ENCODE data around the gene ZBTB45.
"Not testable (repeated sequence)": the region's sequence is repeated elsewhere in the genome, so short reads cannot be mapped to it uniquely, and the experiment has no call there.

The ZBTB45 gene

GRCh38 chr19:58547323-58548312 lies 28.0 kb upstream of the ZBTB45 start:
- 96 to 97% methylated on average over 18 of the region's 18 CpGs for WGBS, 2 experiments
- Histone ChIP-seq H3K27ac (ENCODE audit: insufficient read depth, low read depth, low read length, poor library complexity, severe bottlenecking) (no peak overlapping the region), H3K36me3 (ENCODE audit: control insufficient read depth, insufficient read depth, low read length) (peaks cover 48% of the 10 kb centered on the region), H3K4me1 (ENCODE audit: control insufficient read depth, insufficient read depth, low read length) (peaks cover 13% of the 10 kb centered on the region), H3K4me3 (ENCODE audit: insufficient read depth, low read depth, low read length) (no peak overlapping the region), H3K27me3 (ENCODE audit: control insufficient read depth, insufficient read depth, low read length, poor library complexity, severe bottlenecking) (peaks cover 2% of the 10 kb centered on the region), H3K9me3 (ENCODE audit: control insufficient read depth, low read length) (no peaks in the 10 kb centered on the region)

DNA sequence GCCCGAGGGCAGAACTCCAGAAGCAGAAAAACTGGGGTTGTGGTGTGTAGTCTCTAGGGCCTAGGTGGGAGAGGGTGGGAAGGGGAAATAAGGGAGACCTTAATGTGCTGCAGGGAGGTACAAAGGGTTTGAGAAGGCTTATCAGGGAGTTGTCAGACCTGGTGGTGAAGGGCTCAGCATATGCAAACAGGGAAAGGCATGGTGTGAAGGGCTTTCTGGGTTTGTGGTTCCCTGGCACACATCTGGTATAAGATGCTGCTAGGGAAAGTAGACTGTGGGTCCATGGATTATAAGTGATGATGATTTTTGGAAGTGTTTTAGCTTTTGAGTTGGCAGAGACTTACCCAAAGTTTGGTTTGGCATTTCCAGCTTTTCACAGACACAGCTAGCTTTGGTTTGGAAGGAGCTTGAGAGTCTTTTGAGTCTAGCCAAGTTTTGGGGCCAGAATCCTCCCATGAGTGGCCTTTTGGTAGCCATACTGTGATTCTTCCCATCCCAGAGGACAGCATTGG lies 26.5 kb upstream of the ZBTB45 start:
- no peak overlapping the region for H3K27ac ChIP-seq (ENCODE audit: insufficient read depth, low read depth, low read length, poor library complexity, severe bottlenecking)
- H3K9me3 ChIP-seq (ENCODE audit: control insufficient read depth, low read length): no peaks in the 10 kb centered on the region
- peaks cover 17% of the 10 kb centered on the region for H3K27me3 ChIP-seq (ENCODE audit: control insufficient read depth, insufficient read depth, low read length, poor library complexity, severe bottlenecking)
- H3K4me1 ChIP-seq (ENCODE audit: control insufficient read depth, insufficient read depth, low read length): peaks cover 13% of the 10 kb centered on the region
- peaks cover 38% of the 10 kb centered on the region for H3K36me3 ChIP-seq (ENCODE audit: control insufficient read depth, insufficient read depth, low read length)
- 40 to 60% methylated on average over 1 of the region's 1 CpG for WGBS, 2 experiments
- peak overlapping the region; percentile 100 for H3K4me3 ChIP-seq (ENCODE audit: insufficient read depth, low read depth, low read length)

DNA sequence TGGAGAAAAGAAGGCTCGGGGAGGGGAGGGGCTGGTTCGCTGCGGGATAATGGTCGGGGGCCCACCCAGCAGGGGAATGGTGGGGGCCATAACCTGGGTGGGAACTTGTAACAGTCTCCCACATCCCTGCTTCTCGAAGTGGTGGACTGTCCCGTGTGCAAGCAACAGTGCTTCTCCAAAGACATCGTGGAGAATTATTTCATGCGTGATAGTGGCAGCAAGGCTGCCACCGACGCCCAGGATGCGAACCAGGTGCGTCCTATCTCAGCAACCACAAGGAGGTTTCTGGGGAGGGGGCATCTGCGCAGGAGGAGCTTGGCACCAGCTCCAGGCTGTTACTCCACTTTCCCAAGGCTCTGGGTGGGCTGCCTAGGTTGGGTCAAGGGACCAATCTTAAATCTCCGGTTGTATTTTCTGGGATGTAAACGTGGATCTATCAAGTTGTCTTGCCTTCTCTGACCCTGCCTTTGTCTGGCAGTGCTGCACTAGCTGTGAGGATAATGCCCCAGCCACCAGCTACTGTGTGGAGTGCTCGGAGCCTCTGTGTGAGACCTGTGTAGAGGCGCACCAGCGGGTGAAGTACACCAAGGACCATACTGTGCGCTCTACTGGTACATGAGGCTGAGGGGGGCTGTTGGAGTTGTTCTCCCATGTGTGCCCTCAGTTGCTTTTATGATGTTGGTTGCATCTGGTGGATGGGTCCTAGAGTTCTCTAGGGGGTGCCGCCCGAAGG lies 25.8 kb upstream of the ZBTB45 start:
- 14 to 16% methylated on average over 21 of the region's 21 CpGs for WGBS, 2 experiments
- Histone ChIP-seq H3K4me1 (ENCODE audit: control insufficient read depth, insufficient read depth, low read length) (peaks cover 13% of the 10 kb centered on the region), H3K9me3 (ENCODE audit: control insufficient read depth, low read length) (no peaks in the 10 kb centered on the region), H3K27me3 (ENCODE audit: control insufficient read depth, insufficient read depth, low read length, poor library complexity, severe bottlenecking) (peaks cover 23% of the 10 kb centered on the region), H3K27ac (ENCODE audit: insufficient read depth, low read depth, low read length, poor library complexity, severe bottlenecking) (no peak overlapping the region), H3K36me3 (ENCODE audit: control insufficient read depth, insufficient read depth, low read length) (peaks cover 34% of the 10 kb centered on the region), H3K4me3 (ENCODE audit: insufficient read depth, low read depth, low read length) (peak overlapping the region; percentile 100)

- Histone ChIP-seq H3K4me1 (ENCODE audit: control insufficient read depth, insufficient read depth, low read length) (peaks cover 13% of the 10 kb centered on the region), H3K36me3 (ENCODE audit: control insufficient read depth, insufficient read depth, low read length) (peaks cover 27% of the 10 kb centered on the region), H3K27me3 (ENCODE audit: control insufficient read depth, insufficient read depth, low read length, poor library complexity, severe bottlenecking) (peaks cover 28% of the 10 kb centered on the region), H3K27ac (ENCODE audit: insufficient read depth, low read depth, low read length, poor library complexity, severe bottlenecking) (peak overlapping the region; percentile 97), H3K9me3 (ENCODE audit: control insufficient read depth, low read length) (no peaks in the 10 kb centered on the region), H3K4me3 (ENCODE audit: insufficient read depth, low read depth, low read length) (peak overlapping the region; percentile 100)
- 0 to 1% methylated on average over 92 of the region's 92 CpGs for WGBS, 2 experiments
These were observed 25.1 kb upstream of the ZBTB45 start for GRCh38 chr19:58544591-58545285.

DNA sequence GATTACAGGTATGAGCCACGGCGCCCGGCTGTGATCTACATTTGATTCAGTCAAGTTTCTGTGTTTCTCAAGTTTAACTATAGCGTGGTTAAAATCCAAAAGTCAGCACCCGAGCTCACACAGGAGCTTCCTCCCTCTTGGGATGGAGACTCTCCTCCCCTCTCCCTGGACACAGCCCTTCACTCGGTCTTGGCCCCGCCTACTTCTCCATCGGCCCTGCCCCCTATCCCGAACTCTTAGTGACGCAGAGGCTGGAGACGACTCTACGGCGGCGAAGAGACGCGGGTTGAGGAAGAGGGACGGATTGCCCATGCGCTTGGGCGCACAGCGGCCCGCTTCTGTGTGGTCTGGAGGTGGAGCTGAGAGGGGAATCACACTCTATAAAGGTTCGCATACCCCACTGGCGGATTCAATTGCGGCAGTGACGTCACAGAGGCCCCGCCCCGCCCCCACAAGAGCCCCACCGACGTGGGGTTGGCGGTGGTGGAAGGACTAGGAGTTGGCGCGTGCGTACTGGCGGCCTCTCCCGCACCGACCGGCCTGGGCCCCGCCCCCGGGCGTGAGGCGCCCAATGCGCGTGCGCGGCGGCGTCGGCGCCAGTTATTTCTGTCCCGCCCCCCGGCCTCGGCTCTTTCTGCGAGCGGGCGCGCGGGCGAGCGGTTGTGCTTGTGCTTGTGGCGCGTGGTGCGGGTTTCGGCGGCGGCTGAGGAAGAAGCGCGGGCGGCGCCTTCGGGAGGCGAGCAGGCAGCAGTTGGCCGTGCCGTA lies 24.4 kb upstream of the ZBTB45 start, which contains the start of gene TRIM28:
TSS of gene TRIM28 (plus strand) at position 239 of the 765 bp plus-strand sequence. CDS start 694 bp downstream, outside the sequence.
- peak within 1 kb of the TSS; percentile 100 for H3K4me3 ChIP-seq (ENCODE audit: insufficient read depth, low read depth, low read length)
- H3K4me1 ChIP-seq (ENCODE audit: control insufficient read depth, insufficient read depth, low read length): peaks cover 13% of the 10 kb centered on the region
- peak within 1 kb of the TSS; percentile 97 for H3K27ac ChIP-seq (ENCODE audit: insufficient read depth, low read depth, low read length, poor library complexity, severe bottlenecking)
- no peaks in the 10 kb centered on the region for H3K9me3 ChIP-seq (ENCODE audit: control insufficient read depth, low read length)
- peaks cover 35% of the 10 kb centered on the region for H3K27me3 ChIP-seq (ENCODE audit: control insufficient read depth, insufficient read depth, low read length, poor library complexity, severe bottlenecking)
- 0% methylated on average over 73 of the region's 73 CpGs for WGBS, 2 experiments
- peaks cover 20% of the 10 kb centered on the region for H3K36me3 ChIP-seq (ENCODE audit: control insufficient read depth, insufficient read depth, low read length)

- Histone ChIP-seq H3K4me1 (ENCODE audit: control insufficient read depth, insufficient read depth, low read length) (peaks cover 13% of the 10 kb centered on the region), H3K27me3 (ENCODE audit: control insufficient read depth, insufficient read depth, low read length, poor library complexity, severe bottlenecking) (peaks cover 39% of the 10 kb centered on the region)
- not testable (repeated sequence) for H3K9me3 ChIP-seq (ENCODE audit: control insufficient read depth, low read length); H3K36me3 ChIP-seq (ENCODE audit: control insufficient read depth, insufficient read depth, low read length); H3K27ac ChIP-seq (ENCODE audit: insufficient read depth, low read depth, low read length, poor library complexity, severe bottlenecking); H3K4me3 ChIP-seq (ENCODE audit: insufficient read depth, low read depth, low read length)
- 84% methylated on average over 17 to 18 of the region's 18 CpGs for WGBS, 2 experiments
These were observed 23.2 kb upstream of the ZBTB45 start for GRCh38 chr19:58542641-58543372.

DNA sequence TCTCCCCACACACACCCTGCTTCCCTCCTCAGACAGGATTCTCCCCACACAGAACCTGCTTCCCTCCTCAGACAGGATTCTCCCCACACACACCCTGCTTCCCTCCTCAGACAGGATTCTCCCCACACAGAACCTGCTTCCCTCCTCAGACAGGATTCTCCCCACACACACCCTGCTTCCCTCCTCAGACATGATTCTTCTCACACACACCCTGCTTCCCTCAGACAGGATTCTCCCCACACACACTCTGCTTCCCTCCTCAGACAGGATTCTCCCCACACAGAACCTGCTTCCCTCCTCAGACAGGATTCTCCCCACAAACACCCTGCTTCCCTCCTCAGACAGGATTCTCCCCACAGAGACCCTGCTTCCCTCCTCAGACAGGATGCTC lies 19.6 kb upstream of the ZBTB45 start:
- not testable (repeated sequence) for H3K4me1 ChIP-seq (ENCODE audit: control insufficient read depth, insufficient read depth, low read length); H3K27ac ChIP-seq (ENCODE audit: insufficient read depth, low read depth, low read length, poor library complexity, severe bottlenecking); H3K9me3 ChIP-seq (ENCODE audit: control insufficient read depth, low read length); H3K36me3 ChIP-seq (ENCODE audit: control insufficient read depth, insufficient read depth, low read length); H3K4me3 ChIP-seq (ENCODE audit: insufficient read depth, low read depth, low read length)
- H3K27me3 ChIP-seq (ENCODE audit: control insufficient read depth, insufficient read depth, low read length, poor library complexity, severe bottlenecking): peaks cover 39% of the 10 kb centered on the region

DNA sequence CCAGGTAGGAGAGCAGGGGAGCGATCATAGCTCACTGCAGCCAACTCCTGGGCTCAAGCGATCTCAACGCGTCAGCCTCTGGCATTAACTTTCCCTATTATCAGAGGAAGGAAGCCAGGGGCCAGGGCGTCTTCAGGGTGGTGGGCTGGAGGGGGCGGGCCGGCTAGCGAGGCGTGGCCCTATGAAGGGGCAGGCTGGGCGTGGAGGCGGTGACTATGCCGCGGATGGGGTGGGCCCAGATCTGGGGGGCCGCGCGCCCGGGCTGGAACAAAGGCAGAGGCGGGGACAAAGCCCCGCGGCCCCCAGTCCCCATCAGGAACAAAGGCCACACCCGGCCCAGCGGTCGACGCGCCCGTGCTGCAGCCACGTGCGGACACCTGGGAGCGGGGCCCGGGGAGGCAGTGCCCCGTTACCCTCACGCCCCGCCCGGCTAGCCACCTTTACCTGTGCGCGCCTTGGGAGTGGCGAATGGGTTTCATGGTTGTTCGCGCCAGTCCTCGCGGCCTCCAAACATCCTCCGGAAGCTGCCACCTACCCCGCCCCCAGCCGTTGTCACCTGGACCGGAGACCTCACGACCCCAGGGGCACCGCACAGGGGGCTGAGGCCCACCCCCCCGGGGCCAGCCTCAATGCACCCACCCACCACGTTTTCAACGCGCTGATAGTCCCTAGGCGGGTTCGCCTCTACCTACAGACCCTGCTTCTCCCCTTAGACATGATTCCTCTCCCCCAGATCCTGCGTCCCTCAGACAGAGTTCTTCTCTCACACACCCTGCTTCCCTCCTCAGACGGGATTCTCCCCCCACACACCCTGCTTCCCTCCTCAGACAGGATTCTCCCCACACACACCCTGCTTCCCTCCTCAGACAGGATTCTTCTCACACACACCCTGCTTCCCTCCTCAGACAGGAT lies 18.9 kb upstream of the ZBTB45 start:
- H3K27me3 ChIP-seq (ENCODE audit: control insufficient read depth, insufficient read depth, low read length, poor library complexity, severe bottlenecking): peaks cover 39% of the 10 kb centered on the region
- peak overlapping the region; percentile 50 for H3K4me3 ChIP-seq (ENCODE audit: insufficient read depth, low read depth, low read length)
- H3K9me3 ChIP-seq (ENCODE audit: control insufficient read depth, low read length): no peaks in the 10 kb centered on the region
- 2% methylated on average over 55 of the region's 55 CpGs for WGBS, 2 experiments
- H3K4me1 ChIP-seq (ENCODE audit: control insufficient read depth, insufficient read depth, low read length): no peaks in the 10 kb centered on the region
- peak overlapping the region; percentile 88 for H3K27ac ChIP-seq (ENCODE audit: insufficient read depth, low read depth, low read length, poor library complexity, severe bottlenecking)
- no peaks in the 10 kb centered on the region for H3K36me3 ChIP-seq (ENCODE audit: control insufficient read depth, insufficient read depth, low read length)

Data from ectodermal cell (in vitro differentiated cells).